Amygdala (tissue), 56 donors: Measurements from ENCODE around the gene NEURL1B.
A peak's percentile ranks its signal among the peaks of the same experiment; 100 is the strongest.

Experiments
- DNase-seq, 56 donors: peaks; one replicate each; lab custom pipeline; 2025; lab: John Stamatoyannopoulos, UW

NEURL1B gene

DNA sequence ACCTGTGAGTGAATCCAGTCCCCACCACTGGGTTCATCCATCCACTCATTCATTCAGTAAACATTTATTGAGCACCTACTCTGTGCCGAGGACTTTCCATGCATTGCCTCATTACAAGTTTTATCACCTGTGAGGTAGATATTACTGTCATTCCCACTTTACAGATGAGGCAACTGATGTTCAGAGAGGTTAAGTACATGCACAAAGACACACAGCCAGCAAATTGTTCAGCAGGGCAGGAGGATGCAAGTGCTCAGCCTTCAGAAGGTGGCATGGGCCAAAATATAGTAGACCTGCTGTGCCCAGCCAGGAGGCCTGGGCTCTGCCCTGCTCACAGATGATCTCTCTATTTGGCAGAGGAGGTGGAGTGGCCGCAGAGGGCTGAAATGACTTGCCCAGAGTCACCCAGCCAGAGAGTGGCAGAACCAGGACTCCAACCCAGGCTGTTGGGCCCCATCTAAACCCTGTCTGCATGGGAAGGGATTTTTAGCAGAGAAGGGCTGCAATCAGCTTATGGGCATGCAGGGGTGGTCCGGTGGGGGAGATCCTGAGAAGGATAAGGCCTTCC lies 7.6 kb upstream of the NEURL1B start:
- no peak for DNase-seq

DNA sequence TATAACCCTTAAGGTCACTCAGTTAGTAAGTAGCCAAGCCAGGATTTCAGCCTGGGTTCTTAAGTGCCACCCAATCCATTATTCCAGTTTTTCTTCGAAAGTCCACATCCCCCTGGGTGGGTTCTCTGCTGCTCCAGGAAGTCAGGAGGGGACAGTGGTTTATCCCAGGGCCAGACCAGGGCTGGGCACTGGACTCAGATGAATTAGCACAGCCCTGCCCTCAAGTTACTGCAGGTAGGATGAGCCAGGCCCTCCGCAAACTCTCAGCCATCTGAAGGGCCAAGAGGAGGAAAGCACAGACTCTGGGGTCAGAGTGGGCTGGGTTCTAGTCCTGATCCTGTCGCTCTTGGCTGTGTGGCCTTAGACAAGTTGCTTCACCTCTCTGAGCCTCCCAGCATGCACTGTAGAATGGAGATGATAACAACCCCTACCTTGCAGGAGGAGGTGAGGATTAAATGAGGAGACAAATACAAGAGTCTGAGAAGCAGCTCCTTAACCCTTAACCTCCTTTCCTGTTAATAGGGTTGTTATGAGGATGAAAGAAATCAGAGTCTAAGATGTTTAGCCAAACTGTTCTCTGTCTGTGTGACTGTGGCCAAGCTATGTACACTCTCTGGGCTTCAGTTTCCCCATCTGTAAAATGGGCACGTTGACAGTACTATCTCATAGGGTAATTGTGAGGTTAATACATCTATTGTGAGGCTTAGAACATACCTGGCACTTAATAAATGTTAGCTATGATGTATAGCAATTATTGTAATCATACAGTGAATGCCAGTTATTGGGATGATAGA lies 6.8 kb upstream of the NEURL1B start:
- no peak for DNase-seq

- no peak for DNase-seq
Observed at GRCh38 chr5:172635038-172635437, 6.0 kb upstream of the NEURL1B start.

- no peak for DNase-seq
Observed at GRCh38 chr5:172636279-172637050, 4.6 kb upstream of the NEURL1B start.

GRCh38 chr5:172637110-172637580 lies 3.9 kb upstream of the NEURL1B start:
- DNase-seq: no peak

- DNase-seq: no peak
Observed at GRCh38 chr5:172637740-172638139, 3.3 kb upstream of the NEURL1B start.

GRCh38 chr5:172638209-172638768 lies 2.8 kb upstream of the NEURL1B start:
- DNase-seq: no peak

GRCh38 chr5:172640139-172640538 lies 924 bp upstream of the NEURL1B start:
- DNase-seq: no peak

- DNase-seq: peak in 21 of 56 donors; percentile 9 to 69 (median 40)
Observed at GRCh38 chr5:172641359-172642050, 442 bp downstream of the NEURL1B start.

DNA sequence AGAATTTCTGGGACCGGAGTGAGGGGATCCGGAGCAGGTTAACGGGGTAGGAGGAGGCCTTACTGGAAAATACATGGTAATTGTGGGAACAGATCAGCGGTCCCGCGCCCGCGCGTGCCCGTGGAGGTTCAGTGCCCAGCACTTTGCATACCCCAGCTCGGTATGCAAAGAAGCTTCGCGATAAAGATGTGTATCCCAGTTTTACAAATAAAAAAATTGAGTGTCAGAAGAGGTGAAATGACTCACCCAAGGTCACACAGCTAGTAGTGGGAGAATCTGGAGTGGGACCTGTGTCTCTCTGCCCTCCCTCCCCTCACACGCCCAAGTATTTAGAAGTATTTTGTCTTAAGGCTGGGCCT lies 967 bp downstream of the NEURL1B start:
- no peak for DNase-seq

GRCh38 chr5:172642486-172642885 lies 1.4 kb downstream of the NEURL1B start:
- DNase-seq: peak in 1 of 56 donors; percentile 11

DNA sequence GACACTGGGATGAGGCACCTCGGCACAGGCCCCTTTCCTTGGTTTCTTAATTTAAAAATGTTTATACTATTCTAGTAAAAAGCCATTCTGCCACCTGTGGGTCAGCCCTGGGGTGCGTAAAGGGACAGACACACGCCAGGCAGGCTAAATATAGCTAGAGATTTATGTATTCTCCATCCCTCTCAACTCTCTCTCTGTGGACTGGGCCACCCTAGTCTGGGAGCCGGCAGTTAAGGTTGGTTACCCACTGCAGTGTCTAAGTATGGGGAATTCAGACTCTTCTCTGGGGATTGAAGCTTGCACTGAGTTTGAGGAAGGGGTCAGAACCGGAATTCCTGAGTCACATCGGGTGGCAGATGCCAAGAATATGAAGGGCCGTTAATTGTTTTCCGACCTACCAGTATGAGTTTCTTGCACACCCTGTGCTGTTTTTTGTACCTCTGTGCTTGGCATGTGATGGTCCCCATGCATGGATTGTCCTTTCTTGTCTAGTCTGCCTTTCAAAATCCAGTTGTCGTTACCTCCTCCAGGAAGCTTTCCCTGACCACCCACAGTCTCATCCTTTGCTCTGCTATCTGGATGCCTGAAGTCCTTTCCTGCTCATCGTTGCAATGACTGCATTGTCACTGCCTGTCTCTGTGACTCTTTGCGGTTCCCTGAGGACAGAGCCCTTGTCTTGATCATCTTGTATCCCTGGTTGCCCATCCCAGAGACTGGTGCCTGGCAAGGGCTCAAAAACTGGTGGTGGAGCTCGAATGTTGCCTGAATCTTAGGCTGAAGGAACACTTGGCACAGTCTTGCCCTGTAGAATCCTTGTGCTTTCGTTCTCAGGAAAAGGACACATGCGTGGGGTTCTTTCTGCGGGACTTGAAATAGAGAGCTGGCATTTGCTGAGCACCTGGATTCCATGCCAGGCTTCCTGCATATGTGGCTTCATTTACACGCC lies 2.1 kb downstream of the NEURL1B start:
- peak in 1 of 56 donors; percentile 28 for DNase-seq

DNA sequence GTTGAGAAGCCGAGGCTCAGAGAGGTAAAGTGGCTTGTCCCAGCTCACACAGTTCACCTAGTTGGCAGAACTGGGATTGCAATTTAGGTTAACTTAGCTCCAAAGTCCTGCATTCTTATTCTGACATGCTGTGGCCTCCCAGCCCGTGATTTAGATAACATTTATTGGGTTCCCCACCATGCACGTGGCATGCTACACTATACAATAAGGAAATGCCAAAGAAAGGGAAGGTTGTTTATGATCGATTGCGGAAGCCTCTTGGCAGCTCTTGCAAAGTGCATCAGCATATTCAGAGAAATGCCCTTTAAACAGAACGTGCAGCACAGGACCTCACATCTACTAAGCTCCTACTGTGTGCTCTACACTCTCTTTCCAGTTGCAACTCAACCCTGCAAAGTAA lies 3.2 kb downstream of the NEURL1B start:
- no peak for DNase-seq

DNA sequence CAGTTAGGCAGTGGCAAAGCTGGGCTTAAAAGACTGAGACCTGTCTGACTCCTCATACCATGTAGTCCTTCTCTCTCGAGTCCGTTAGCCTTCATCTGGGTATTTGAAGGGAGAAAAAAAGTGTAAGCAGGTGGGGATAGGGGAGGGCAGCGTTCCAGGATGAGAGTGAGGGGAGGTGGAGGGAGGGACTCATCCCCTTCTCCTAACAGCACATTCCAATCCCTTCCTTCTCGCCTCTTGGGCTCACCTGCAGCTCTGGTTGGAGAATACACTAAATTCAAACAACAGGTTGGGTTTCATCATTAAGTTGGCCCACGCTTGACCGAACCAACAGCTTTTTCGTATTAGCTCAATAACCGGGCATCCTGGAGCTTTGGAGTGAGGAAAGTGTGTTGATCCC lies 3.6 kb downstream of the NEURL1B start:
- DNase-seq: no peak

GRCh38 chr5:172645271-172646055 lies 4.4 kb downstream of the NEURL1B start:
- no peak for DNase-seq

DNA sequence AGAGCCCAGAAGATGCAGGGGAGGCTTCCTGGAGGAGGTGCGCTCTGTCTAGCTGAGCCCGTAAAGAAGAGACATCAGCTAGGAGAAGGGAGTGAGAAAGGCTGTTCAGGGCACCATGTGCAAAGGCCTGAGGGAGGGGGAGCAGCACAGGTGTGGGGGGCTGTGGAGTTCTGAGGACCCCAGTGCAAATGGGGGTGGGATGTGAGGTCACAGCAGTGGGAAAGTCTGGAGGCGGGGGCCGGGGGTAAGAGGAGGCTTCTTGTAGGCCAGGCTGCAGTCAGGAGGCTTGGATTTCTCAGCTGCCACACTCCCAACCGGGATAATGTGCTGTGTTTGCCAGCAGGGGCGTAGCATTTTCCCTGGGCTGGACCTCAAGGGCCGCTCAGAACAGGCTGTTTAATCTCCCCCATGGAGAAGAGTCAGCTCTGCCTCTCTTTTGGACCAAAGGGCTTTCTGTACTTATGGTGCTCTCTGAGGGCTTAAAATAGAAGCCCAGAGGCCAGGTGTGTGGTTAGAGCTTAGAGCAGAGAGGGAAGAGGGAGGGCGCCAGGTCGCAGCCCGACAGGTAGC lies 5.7 kb downstream of the NEURL1B start:
- DNase-seq: no peak

- DNase-seq: no peak
Observed at GRCh38 chr5:172647352-172648012, 6.4 kb downstream of the NEURL1B start.

- no peak for DNase-seq
Observed at GRCh38 chr5:172648013-172648381, 6.9 kb downstream of the NEURL1B start.
